Measurements from ENCODE around the gene CASKIN1.

GRCh38 chr16:2148714-2149629 lies 47.4 kb downstream of the CASKIN1 start:
- TF ChIP-seq SUZ12 (IDR thresholded peaks at IDR 0.05; ENCODE audit: extremely low read depth, insufficient read depth, insufficient read length) (no peak), YY1 (IDR thresholded peaks at IDR 0.05; ENCODE audit: insufficient read depth, insufficient read length) (no peak)

Data from NT2/D1 (cell line).